SU-DHL-6 (cell line): ENCODE data around the gene SSNA1.

Source experiments
- EZH2phosphoT487 ChIP-seq: fragments of 200-600 bp; sonication (generic), shearing (Covaris generic); conservative IDR thresholded peaks from 2 replicates; pipeline ENCODE4 v1.6.1; 2018; ENCODE audit warnings: mild to moderate bottlenecking, antibody characterized with exemption, low read length, moderate library complexity, mixed read lengths
- TF ChIP-seq, protein P1 (sequence below): fragments of 200-600 bp; sonication (generic); IDR thresholded peaks from one replicate; pipeline ENCODE4 v1.5.1; 2017; ENCODE audit warnings: antibody characterized with exemption, mild to moderate bottlenecking, low read length, moderate library complexity; ENCODE audit not compliant: insufficient read depth, poor library complexity, severe bottlenecking

DNA sequence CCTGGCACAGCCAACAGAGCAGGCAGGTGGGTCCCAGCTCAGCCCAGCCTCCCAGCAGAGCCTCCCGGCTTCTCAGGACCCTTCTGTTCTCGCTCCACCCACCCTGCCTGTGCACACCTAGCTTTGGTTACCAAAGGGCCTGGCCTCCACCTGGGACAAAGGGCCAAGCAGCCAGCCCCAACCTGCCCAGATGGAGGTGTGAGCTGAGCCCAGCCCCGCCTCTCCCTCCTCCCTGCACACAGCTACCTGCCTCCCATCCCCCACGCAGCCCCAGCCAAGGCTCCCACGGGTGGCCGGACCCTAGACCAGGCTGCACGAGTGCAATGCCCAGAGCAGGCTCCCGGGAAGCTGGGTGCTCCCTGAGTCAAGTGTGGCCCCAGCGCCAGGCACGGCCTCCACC is 6.4 kb downstream of the SSNA1 start:
- TF ChIP-seq, protein P1, sequence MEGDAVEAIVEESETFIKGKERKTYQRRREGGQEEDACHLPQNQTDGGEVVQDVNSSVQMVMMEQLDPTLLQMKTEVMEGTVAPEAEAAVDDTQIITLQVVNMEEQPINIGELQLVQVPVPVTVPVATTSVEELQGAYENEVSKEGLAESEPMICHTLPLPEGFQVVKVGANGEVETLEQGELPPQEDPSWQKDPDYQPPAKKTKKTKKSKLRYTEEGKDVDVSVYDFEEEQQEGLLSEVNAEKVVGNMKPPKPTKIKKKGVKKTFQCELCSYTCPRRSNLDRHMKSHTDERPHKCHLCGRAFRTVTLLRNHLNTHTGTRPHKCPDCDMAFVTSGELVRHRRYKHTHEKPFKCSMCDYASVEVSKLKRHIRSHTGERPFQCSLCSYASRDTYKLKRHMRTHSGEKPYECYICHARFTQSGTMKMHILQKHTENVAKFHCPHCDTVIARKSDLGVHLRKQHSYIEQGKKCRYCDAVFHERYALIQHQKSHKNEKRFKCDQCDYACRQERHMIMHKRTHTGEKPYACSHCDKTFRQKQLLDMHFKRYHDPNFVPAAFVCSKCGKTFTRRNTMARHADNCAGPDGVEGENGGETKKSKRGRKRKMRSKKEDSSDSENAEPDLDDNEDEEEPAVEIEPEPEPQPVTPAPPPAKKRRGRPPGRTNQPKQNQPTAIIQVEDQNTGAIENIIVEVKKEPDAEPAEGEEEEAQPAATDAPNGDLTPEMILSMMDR, result no peak
- no peak for TF ChIP-seq EZH2phosphoT487
